GM12878 (cell line): ENCODE measurements around the gene FAM120B. TPM values are rescaled to one million over a fixed set of nuclear protein-coding genes. Genes with fewer than 3 reads are reported as not detected.

Experiments
- ATAC-seq: fragments of 200-7000 bp; cut with Tn5 transposase; 3 replicates; pipeline ENCODE4 v1.9.1; 2020; ENCODE audit warnings: mild to moderate bottlenecking, moderate library complexity
- BruUV-seq: library from RNA; stranded (reverse); fragments of 400-500 nt; replicated peaks from 2 replicates; lab custom pipeline; 2021; lab: Mats Ljungman, UMichigan
- CTCF ChIA-PET: fragments of 300-600 bp; sonication (Branson Sonifier 250); formaldehyde crosslinking; extraction: SDS; loops from one replicate; lab custom pipeline; 2021; ENCODE audit warnings: inconsistent platforms; lab: Yijun Ruan, JAX
- POLR2A ChIA-PET: fragments of 350-600 bp; formaldehyde crosslinking; extraction: SDS; loops from one replicate; lab custom pipeline; 2021; ENCODE audit warnings: inconsistent platforms; lab: Charles Lee
- RAD21 ChIA-PET: fragments of 300-600 bp; sonication (Branson Sonifier 250); formaldehyde crosslinking; loops from one replicate; lab custom pipeline; 2023; ENCODE audit warnings: antibody characterized with exemption; ENCODE audit not compliant: unreplicated experiment; lab: Charles Lee
- SMC1A ChIA-PET: fragments of 300-600 bp; sonication (Branson Sonifier 250); formaldehyde crosslinking; loops from one replicate; lab custom pipeline; 2023; ENCODE audit not compliant: unreplicated experiment, uncharacterized antibody; lab: Charles Lee
- DNase-seq: peaks from one replicate; pipeline ENCODE4 v3.0.0-alpha.2; 2011; ENCODE audit warnings: low read depth, low spot score
- FAIRE-seq: peaks from 3 replicates; lab custom pipeline; 2011; peaks lifted over from hg19 to GRCh38; lab: Jason Lieb, UNC
- H2AFZ ChIP-seq: 2 replicates; pipeline ENCODE4 v1.6.0; 2011; ENCODE audit warnings: low read depth, low read length, control low read depth; ENCODE audit not compliant: control insufficient read depth
- H3K27ac ChIP-seq: 2 replicates; pipeline ENCODE4 v1.5.1; 2011; ENCODE audit warnings: control low read depth; ENCODE audit not compliant: control insufficient read depth, insufficient read depth
- H3K27me3 ChIP-seq, 2 experiments: replicated peaks in 1 of 2; 2 replicates each; pipeline versions ENCODE4 v1.6.0 to v1.6.1; 2011; ENCODE audit warnings: low read length in 1 of 2; ENCODE audit not compliant: control insufficient read depth in 2 of 2, insufficient read depth in 2 of 2
- H3K36me3 ChIP-seq, 2 experiments: 2 replicates each; pipeline ENCODE4 v1.5.1; 2011; ENCODE audit warnings: low read length in 1 of 2; ENCODE audit not compliant: control insufficient read depth in 2 of 2, insufficient read depth in 2 of 2
- H3K4me1 ChIP-seq: 2 replicates; pipeline ENCODE4 v1.6.1; 2011; ENCODE audit warnings: mild to moderate bottlenecking, low read length, moderate library complexity, mixed read lengths; ENCODE audit not compliant: control insufficient read depth, insufficient read depth
- H3K4me2 ChIP-seq: 2 replicates; pipeline ENCODE4 v1.6.0; 2011; ENCODE audit warnings: control low read depth; ENCODE audit not compliant: control insufficient read depth, insufficient read depth
- H3K4me3 ChIP-seq: fragments of 200-600 bp; sonication (generic); 2 replicates; pipeline ENCODE4 v1.5.1; 2016
- H3K79me2 ChIP-seq: 2 replicates; pipeline ENCODE4 v1.6.0; 2011; ENCODE audit warnings: low read length; ENCODE audit not compliant: control insufficient read depth, insufficient read depth
- H3K9ac ChIP-seq: 2 replicates; pipeline ENCODE4 v1.8.0; 2011; ENCODE audit warnings: low read length, control low read depth, mixed read lengths; ENCODE audit not compliant: control insufficient read depth, insufficient read depth
- H3K9me3 ChIP-seq: replicated peaks from 3 replicates; pipeline ENCODE4 v1.5.1; 2011; ENCODE audit warnings: mild to moderate bottlenecking, low read length; ENCODE audit not compliant: control insufficient read depth, insufficient read depth
- H4K20me1 ChIP-seq: 2 replicates; pipeline ENCODE4 v1.6.0; 2011; ENCODE audit not compliant: control insufficient read depth, insufficient read depth
- ASH2L ChIP-seq: fragments of 300-600, 200-600 bp; sonication (generic); IDR thresholded peaks from 2 replicates; pipeline ENCODE4 v1.6.1; 2017; ENCODE audit warnings: low read depth, mild to moderate bottlenecking, borderline replicate concordance
- ATF3 ChIP-seq: IDR thresholded peaks from 2 replicates; pipeline ENCODE4 v1.6.1; 2011; ENCODE audit warnings: low read depth, mild to moderate bottlenecking, low read length, moderate library complexity, borderline replicate concordance; ENCODE audit errors: extremely low read depth
- BCL11A ChIP-seq: IDR thresholded peaks from 2 replicates; pipeline ENCODE4 v1.6.1; 2011; ENCODE audit warnings: low read depth, low read length
- CEBPB ChIP-seq, 2 experiments: fragments of 150-350 bp in 1 of 2; IDR thresholded peaks; 2 replicates each; pipeline ENCODE4 v1.6.1; 2012 to 2014; ENCODE audit warnings: low read depth in 2 of 2, low read length in 2 of 2, borderline replicate concordance in 1 of 2, inconsistent platforms in 1 of 2
- CREM ChIP-seq: IDR thresholded peaks from 2 replicates; pipeline ENCODE4 v1.6.1; 2014; ENCODE audit warnings: antibody characterized with exemption, low read depth
- E4F1 ChIP-seq: fragments of 450-650 bp; IDR thresholded peaks from 2 replicates; pipeline ENCODE4 v1.6.1; 2018; ENCODE audit warnings: borderline replicate concordance, mild to moderate bottlenecking; ENCODE audit not compliant: partially characterized antibody
- ELK1 ChIP-seq: IDR thresholded peaks from 2 replicates; pipeline ENCODE4 v1.6.1; 2012; ENCODE audit warnings: low read depth, low read length, improper control_type of control experiment
- FOXK2 ChIP-seq: fragments of 450-650 bp; IDR thresholded peaks from 2 replicates; pipeline ENCODE4 v1.6.1; 2017; ENCODE audit warnings: mild to moderate bottlenecking, moderate library complexity
- FOXM1 ChIP-seq: IDR thresholded peaks from 2 replicates; pipeline ENCODE4 v1.6.1; 2012; ENCODE audit warnings: low read depth, mild to moderate bottlenecking, inconsistent platforms, low read length, moderate library complexity
- IRF4 ChIP-seq: IDR thresholded peaks from 2 replicates; pipeline ENCODE4 v1.6.1; 2011; ENCODE audit warnings: low read depth, low read length
- NR2C2 ChIP-seq: IDR thresholded peaks from 2 replicates; pipeline ENCODE4 v1.6.1; 2011; ENCODE audit warnings: borderline replicate concordance, low read depth; ENCODE audit not compliant: control insufficient read depth, insufficient read length
- NRF1 ChIP-seq: conservative IDR thresholded peaks from 2 replicates; pipeline ENCODE4 v1.6.1; 2011; ENCODE audit warnings: mild to moderate bottlenecking, low read depth, low read length, improper control_type of control experiment
- RAD51 ChIP-seq: fragments of 450-650 bp; IDR thresholded peaks from 2 replicates; pipeline ENCODE4 v1.6.1; 2016; ENCODE audit warnings: moderate library complexity, mild to moderate bottlenecking, inconsistent platforms
- SMAD1 ChIP-seq: fragments of 450-650 bp; IDR thresholded peaks from 2 replicates; pipeline ENCODE4 v1.6.1; 2018; ENCODE audit warnings: mild to moderate bottlenecking, low read depth; ENCODE audit not compliant: partially characterized antibody
- ZZZ3 ChIP-seq: IDR thresholded peaks from 2 replicates; pipeline ENCODE4 v1.6.1; 2011; ENCODE audit warnings: low read depth; ENCODE audit not compliant: control insufficient read depth, insufficient read length
- WGBS: methylation state at CpG from one replicate; pipeline ENCODE4 v1.1.6; 2016; ENCODE audit warnings: low lambda C conversion rate; ENCODE audit not compliant: insufficient replicate concordance, insufficient coverage; ENCODE audit errors: missing lambda C conversion rate; 5-methylcytosine and 5-hydroxymethylcytosine counted together
- in situ Hi-C: fragments of 300-500 bp; cut with MboI; formaldehyde crosslinking; loops from 9 replicates; pipeline ENCODE4 v1.14.3; 2018; ENCODE audit warnings: mixed read lengths
- intact Hi-C: fragments of 100-400 bp; cut with micrococcal nuclease; formaldehyde crosslinking; loops from one replicate; pipeline ENCODE4 v1.14.2; 2022; ENCODE audit not compliant: unreplicated experiment
- polyA plus RNA-seq, 11 experiments: library from polyadenylated mRNA; depleted of rRNA in 4 of 11; unstranded in 6 of 11; stranded (reverse) in 5 of 11; fragments of >200 nt; fragmentation: Nextera tagmentation in 4 of 11; fragmentation: Illumina TruSeq in 1 of 11; extraction: Ambion mirVana in 4 of 11; extraction: Trizol in 1 of 11; gene quantifications; 1 replicate in 1 of 11; 2 replicates in 10 of 11; pipeline versions ENCODE4 v1.2.1 to v1.2.3, GENCODE V29; 2011 to 2016; ENCODE audit warnings: inconsistent platforms in 2 of 11, missing spikeins in 2 of 11, low read depth in 1 of 11
- total RNA-seq, 4 experiments: library from RNA; depleted of rRNA in 3 of 4; stranded (reverse); fragments of >200 nt in 3 of 4; fragmentation: Illumina TruSeq in 1 of 4; extraction: Trizol in 1 of 4; gene quantifications; 2 replicates each; pipeline versions ENCODE4 v1.2.1 to v1.2.3, GENCODE V29; 2013 to 2021

Gene FAM120B
- total and polyA plus RNA-seq, 10 of the 15 experiments (the other 5 are each of a cell fraction or from before 2014, with no cell fraction given): 3.3 to 21.6 (median 15.3) TPM

GRCh38 chr6:170313716-170314295 is 7.2 kb downstream of the FAM120B start:
- DNase-seq (no peak), FAIRE-seq (no peak), ATAC-seq (no peak)
- H3K4me1 ChIP-seq: no peaks in the 10 kb centered on the region
- no peak overlapping the region for H3K4me2 ChIP-seq
- H3K79me2 ChIP-seq: peaks cover 36% of the 10 kb centered on the region
- H2AFZ ChIP-seq: no peak overlapping the region
- TF ChIP-seq ZZZ3: no peak
- TF ChIP-seq FOXK2: no peak
- no peak for TF ChIP-seq BCL11A
- no peak for TF ChIP-seq NR2C2
- TF ChIP-seq CEBPB (IDR thresholded peaks at IDR 0.05; ENCODE audit: borderline replicate concordance in 1 of 2, low read depth in 2 of 2, low read length in 2 of 2): no peak
- TF ChIP-seq CREM: no peak
- TF ChIP-seq E4F1: no peak
- no peak for TF ChIP-seq IRF4
- TF ChIP-seq ASH2L: no peak
- no peak for TF ChIP-seq ATF3
- TF ChIP-seq FOXM1: no peak
- no peak for TF ChIP-seq NRF1
- TF ChIP-seq SMAD1: no peak
- TF ChIP-seq ELK1: no peak
- no peak for TF ChIP-seq RAD51
- ChIA-PET RAD21 (interaction anchor here (0.8 kb wide), 1 partner anchor 22 kb away, joined by 3 read pairs; no protein-coding TSS in a partner anchor), POLR2A (no interaction called here), CTCF (interaction anchor here (1.1 to 1.3 kb wide), 2 partner anchors 22 to 203 kb away, joined by 3 to 7 read pairs; no protein-coding TSS in a partner anchor), SMC1A (interaction anchor here (0.9 to 1.0 kb wide), 2 partner anchors 18 to 23 kb away, joined by 4 read pairs; partner anchors contain the start of gene DLL1)
- intact Hi-C loops: loop anchor here (5.0 kb wide), 1 partner anchor 612 kb away; the partner anchor contains the start of genes C6orf120 and WDR27
- H3K27me3 ChIP-seq: no peaks in the 10 kb centered on the region
- H3K4me3 ChIP-seq: no peak overlapping the region
- H3K27ac ChIP-seq: no peak overlapping the region
- H3K9me3 ChIP-seq: no peaks in the 10 kb centered on the region; the same call in 2 of the 3 replicates
- H3K9ac ChIP-seq: no peak overlapping the region
- peaks cover 0 to 6% of the 10 kb centered on the region in 2 experiments; a peak in 2 of 4 replicates for H3K36me3 ChIP-seq
- H4K20me1 ChIP-seq: no peaks in the 10 kb centered on the region
- in situ Hi-C loops: no loop called here
- BruUV-seq: no TSS peak
- 97% methylated on average over 6 of the region's 6 CpGs for WGBS
